ENCODE results near the gene SLC16A1.
A peak's percentile ranks its signal among the peaks of the same experiment; 100 is the strongest.
"Not testable (repeated sequence)": the region's sequence is repeated elsewhere in the genome, so short reads cannot be mapped to it uniquely, and the experiment has no call there.

The SLC16A1 gene, protein sequence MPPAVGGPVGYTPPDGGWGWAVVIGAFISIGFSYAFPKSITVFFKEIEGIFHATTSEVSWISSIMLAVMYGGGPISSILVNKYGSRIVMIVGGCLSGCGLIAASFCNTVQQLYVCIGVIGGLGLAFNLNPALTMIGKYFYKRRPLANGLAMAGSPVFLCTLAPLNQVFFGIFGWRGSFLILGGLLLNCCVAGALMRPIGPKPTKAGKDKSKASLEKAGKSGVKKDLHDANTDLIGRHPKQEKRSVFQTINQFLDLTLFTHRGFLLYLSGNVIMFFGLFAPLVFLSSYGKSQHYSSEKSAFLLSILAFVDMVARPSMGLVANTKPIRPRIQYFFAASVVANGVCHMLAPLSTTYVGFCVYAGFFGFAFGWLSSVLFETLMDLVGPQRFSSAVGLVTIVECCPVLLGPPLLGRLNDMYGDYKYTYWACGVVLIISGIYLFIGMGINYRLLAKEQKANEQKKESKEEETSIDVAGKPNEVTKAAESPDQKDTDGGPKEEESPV

GRCh38 chr1:112955773-112956543 lies at the start of gene SLC16A1:
Gene SLC16A1, minus strand, starts transcription at chr1:112956196. Its CDS starts 26,888 bp downstream, at chr1:112929308.
- DNase-seq, result peak; percentile 95

GRCh38 chr1:113003751-113004690 lies 48.0 kb upstream of the SLC16A1 start:
- no peak for DNase-seq

GRCh38 chr1:113002297-113002696 lies 46.3 kb upstream of the SLC16A1 start:
- DNase-seq, result no peak

- peak; percentile 55 for DNase-seq
Observed at GRCh38 chr1:112998592-112999235, 42.7 kb upstream of the SLC16A1 start.

- no peak for DNase-seq
Observed at GRCh38 chr1:112997781-112998180, 41.8 kb upstream of the SLC16A1 start.

DNA sequence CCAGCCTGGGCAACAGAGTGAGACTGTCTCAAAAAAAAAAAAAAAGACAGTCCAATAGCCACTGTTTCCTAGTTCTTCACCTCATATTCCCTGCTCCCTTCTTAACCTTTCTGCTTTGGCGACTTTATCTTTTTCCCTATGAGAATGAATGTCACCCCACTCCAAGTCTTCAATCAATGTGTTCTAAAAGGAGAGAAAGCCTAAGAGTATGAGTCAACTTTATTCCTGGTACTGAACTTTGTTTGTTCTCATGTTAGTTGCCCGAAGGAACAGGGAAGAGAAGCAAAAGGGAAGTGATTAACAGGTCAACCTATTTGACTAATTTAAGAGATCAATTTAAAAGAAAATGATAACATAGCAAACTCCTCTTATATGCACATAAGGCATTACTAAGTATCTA lies 39.9 kb upstream of the SLC16A1 start:
- DNase-seq, result no peak

DNA sequence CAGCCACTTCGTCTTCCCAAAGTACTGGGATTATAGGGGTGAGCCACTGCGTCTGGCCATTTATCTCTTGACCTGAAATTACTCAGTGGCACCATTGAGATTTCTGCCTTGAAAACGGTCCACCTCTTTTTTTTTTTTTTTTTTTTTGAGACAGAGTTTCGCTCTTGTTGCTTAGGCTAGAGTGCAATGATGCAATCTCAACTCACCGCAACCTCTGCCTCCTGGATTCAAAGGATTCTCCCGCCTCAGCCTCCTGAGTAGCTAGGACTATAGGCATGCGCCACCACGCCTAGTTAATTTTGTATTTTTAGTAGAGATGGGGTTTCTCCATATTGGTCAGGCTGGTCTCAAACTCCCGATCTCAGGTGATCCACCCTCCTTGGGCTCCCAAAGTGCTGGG lies 39.0 kb upstream of the SLC16A1 start:
- not testable (repeated sequence) for DNase-seq

DNA sequence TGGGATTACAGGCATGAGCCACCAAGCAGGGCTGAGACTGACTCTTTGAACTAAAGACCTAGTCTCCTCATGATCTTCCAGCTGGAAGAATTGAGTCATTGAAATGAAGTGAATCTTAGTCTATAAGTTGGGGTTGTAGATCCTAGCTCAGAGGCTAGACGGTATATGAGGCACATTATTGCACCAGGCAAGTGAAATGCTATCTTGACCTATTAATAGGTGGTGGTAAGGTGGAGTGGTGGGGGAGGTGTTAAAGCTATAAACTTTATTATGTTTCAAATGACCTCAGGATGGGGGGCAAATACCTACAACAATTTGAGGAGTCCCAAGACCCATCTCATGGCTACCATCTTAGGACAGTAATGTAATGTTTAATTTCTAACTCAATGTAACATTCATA lies 36.8 kb upstream of the SLC16A1 start:
- DNase-seq, result no peak

- no peak for DNase-seq
Observed at GRCh38 chr1:112991402-112992120, 35.6 kb upstream of the SLC16A1 start.

GRCh38 chr1:112990271-112990670 lies 34.3 kb upstream of the SLC16A1 start:
- DNase-seq, result no peak

DNA sequence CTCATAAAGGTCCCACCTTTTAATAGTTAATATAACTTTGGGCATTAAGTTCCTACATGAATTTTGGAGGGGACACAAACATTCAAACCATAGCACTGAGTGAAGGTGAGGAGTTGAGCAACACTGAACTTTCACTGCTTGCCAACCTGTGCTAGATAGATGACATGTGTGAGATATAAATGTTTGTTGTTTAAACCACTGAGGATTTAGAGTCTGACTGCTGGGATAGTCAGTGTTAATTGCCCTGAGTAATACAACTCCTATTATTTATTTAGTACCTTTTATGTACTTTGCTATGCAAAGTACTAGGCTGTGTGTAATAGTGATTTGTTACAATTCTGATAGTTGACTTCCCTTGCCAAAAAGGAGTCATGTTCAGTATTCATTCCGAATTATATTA lies 32.4 kb upstream of the SLC16A1 start:
- DNase-seq, result no peak

DNA sequence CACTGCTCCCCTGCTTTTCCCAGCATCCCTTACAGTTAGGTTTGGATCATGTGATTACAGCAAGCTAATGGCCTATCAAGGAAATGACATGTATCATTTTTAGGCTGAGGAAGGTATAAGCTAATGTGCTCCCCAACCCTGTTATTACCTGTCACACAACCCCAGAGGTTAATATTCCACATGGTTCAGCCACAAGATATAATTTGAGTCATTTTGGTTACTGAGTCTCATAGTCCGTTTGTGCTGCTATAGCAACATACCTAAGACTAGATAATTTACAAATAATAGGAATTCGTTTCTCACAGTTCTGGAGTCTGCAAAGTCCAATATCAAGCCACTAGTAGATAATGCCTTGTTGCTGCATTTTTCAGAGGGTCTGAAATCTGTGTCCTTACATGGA lies 29.1 kb upstream of the SLC16A1 start:
- DNase-seq, result no peak

DNA sequence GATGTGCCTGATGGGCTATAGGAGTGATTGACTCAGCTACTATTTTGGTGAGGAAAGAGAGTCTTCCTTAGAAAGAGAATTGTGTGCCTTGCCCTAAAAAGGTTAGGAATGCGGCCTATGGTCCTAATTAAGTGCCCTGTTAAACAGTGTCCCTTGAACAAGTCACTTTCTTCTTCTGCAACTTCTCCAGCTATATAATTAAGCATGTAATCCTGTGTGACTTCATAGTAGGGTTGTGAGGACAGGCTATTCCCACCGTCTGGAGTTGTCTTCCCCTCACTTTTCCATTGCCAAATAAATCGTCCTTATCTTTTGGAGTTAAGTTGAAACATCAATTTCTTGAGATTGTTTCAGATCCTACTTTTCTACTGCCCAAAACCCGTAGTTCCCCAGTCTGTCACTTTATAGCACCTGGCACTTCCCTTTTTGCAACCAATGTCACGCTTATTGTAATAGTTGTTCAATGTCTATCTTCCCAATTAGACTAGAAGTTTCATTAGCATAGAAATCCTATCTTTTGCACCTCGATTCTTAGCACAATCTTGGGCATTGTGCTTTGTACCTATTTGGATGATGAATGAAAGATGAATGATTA lies 27.6 kb upstream of the SLC16A1 start:
- DNase-seq, result no peak

- no peak for DNase-seq
Observed at GRCh38 chr1:112982853-112983536, 27.0 kb upstream of the SLC16A1 start.

GRCh38 chr1:112982328-112982727 lies 26.3 kb upstream of the SLC16A1 start:
- no peak for DNase-seq

DNA sequence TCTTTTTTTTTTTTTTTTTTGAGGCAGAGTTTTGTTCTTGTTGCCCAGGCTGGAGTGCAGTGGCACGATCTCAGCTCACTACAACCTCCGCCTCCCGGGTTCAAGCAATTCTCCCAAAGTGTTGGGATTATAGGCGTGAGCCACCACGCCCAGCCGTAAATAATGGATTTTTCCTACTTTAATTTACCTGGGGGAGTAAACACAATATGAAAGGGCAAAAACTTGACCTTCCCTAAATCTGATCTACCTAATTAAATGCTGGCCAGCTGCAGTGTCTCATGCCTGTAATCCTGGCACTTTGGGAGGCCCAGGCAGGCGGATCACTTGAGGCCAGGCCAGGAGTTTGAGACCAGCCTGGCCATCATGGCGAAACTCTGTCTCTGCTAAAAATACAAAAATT lies 25.8 kb upstream of the SLC16A1 start:
- not testable (repeated sequence) for DNase-seq

- DNase-seq, result no peak
Observed at GRCh38 chr1:112981426-112981825, 25.4 kb upstream of the SLC16A1 start.

DNA sequence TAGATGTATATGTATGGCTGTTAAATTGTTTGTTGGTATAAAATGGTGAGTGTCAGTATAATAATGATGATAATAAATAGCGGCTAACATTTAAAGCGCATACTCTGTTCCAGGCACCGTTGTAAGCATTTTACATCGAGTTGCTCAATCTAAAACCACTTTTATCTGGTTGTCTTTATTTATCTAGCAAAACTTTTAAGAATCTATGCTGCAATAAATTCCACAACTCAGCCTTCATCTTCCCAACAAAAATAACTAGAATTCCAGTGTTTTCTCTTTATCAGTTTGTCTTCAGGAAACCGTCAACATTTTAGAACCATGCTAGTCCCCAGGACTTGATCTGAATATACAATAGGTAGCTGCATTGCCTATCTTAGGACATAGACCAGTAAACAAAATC lies 19.3 kb upstream of the SLC16A1 start:
- no peak for DNase-seq

DNA sequence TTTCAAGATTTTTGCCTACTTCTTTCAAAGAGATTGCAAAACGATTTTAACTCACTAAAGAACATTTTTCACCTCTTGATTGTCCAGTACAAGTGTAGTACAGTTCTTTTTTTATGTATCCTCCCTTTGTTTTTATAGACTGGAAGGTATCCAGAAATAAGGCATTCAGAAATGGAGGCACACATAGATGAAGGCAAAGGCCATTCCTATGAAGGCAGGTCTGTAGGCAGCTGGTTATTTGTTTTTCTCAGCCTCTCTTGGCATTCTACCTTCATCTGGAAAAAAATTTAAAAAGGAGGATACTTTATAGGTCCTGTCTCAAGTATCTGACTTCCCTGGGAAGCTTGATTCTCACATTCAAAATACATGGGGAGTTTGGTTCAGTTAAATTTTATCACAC lies 18.6 kb upstream of the SLC16A1 start:
- DNase-seq, result no peak

- DNase-seq, result peak; percentile 14
Observed at GRCh38 chr1:112973788-112974187, 17.8 kb upstream of the SLC16A1 start.

DNA sequence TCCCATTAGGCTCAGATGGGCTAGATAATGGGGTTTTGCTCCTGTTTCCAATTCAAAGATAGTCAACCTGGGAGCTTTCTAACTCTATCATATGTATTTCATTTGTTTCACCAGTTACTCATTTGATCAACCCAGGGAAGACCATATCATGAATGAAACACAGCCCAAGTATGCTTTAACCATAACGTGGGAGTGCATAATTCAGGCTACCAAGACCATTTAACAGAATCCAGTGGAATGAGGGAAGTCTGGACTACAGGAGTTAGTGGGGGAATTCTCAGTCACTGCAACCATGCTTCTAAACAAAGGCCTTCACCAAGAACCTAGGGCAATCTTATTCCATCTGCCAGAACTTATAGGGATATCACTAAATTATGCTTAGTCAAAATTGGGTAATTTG lies 15.0 kb upstream of the SLC16A1 start:
- peak; percentile 52 for DNase-seq

Measured in fibroblast of skin of right biceps (primary cell).